Measurements from ENCODE around the gene OR51B2.

GRCh38 chr11:5298451-5298850 is 25.6 kb downstream of the OR51B2 start:
- TF ChIP-seq RARB (CRISPR knock-in tag; IDR thresholded peaks at IDR 0.05) (no peak), ZFP3 (CRISPR knock-in tag; IDR thresholded peaks at IDR 0.05) (no peak), BACH2 (CRISPR knock-in tag; IDR thresholded peaks at IDR 0.05; ENCODE audit: borderline replicate concordance) (no peak), ZFP30 (CRISPR knock-in tag; IDR thresholded peaks at IDR 0.05) (no peak), PPARA (CRISPR knock-in tag; IDR thresholded peaks at IDR 0.05; ENCODE audit: borderline replicate concordance) (no peak), ESRRG (CRISPR knock-in tag; IDR thresholded peaks at IDR 0.05) (no peak), ZNF565 (CRISPR knock-in tag; conservative IDR thresholded peaks at IDR 0.05; ENCODE audit: low read depth) (no peak), ARNTL (CRISPR knock-in tag; IDR thresholded peaks at IDR 0.05; ENCODE audit: borderline replicate concordance, low read depth) (no peak), CSRNP3 (CRISPR knock-in tag; IDR thresholded peaks at IDR 0.05) (no peak), CREB5 (CRISPR knock-in tag; IDR thresholded peaks at IDR 0.05; ENCODE audit: low read depth) (no peak), GLIS3 (CRISPR knock-in tag; IDR thresholded peaks at IDR 0.05) (no peak), ZNF8 (CRISPR knock-in tag; IDR thresholded peaks at IDR 0.05) (no peak)
- TF ChIP-seq, protein P1, sequence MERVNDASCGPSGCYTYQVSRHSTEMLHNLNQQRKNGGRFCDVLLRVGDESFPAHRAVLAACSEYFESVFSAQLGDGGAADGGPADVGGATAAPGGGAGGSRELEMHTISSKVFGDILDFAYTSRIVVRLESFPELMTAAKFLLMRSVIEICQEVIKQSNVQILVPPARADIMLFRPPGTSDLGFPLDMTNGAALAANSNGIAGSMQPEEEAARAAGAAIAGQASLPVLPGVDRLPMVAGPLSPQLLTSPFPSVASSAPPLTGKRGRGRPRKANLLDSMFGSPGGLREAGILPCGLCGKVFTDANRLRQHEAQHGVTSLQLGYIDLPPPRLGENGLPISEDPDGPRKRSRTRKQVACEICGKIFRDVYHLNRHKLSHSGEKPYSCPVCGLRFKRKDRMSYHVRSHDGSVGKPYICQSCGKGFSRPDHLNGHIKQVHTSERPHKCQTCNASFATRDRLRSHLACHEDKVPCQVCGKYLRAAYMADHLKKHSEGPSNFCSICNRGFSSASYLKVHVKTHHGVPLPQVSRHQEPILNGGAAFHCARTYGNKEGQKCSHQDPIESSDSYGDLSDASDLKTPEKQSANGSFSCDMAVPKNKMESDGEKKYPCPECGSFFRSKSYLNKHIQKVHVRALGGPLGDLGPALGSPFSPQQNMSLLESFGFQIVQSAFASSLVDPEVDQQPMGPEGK (CRISPR knock-in tag; IDR thresholded peaks at IDR 0.05; ENCODE audit: borderline replicate concordance): no peak
- TF ChIP-seq, protein P2, sequence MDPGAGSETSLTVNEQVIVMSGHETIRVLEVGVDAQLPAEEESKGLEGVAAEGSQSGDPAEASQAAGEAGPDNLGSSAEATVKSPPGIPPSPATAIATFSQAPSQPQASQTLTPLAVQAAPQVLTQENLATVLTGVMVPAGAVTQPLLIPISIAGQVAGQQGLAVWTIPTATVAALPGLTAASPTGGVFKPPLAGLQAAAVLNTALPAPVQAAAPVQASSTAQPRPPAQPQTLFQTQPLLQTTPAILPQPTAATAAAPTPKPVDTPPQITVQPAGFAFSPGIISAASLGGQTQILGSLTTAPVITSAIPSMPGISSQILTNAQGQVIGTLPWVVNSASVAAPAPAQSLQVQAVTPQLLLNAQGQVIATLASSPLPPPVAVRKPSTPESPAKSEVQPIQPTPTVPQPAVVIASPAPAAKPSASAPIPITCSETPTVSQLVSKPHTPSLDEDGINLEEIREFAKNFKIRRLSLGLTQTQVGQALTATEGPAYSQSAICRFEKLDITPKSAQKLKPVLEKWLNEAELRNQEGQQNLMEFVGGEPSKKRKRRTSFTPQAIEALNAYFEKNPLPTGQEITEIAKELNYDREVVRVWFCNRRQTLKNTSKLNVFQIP (CRISPR knock-in tag; IDR thresholded peaks at IDR 0.05; ENCODE audit: borderline replicate concordance, low read depth): no peak

Data from SK-N-SH treated with all-trans-retinoic acid at 6 μM for 48 hours (cell line).